ENCODE data around the gene MPDZ.

- TF ChIP-seq CTCF (IDR thresholded peaks at IDR 0.05) (no peak), POLR2A (IDR thresholded peaks at IDR 0.05) (no peak)
Measured at GRCh38 chr9:13111778-13112177, 167.7 kb downstream of the MPDZ start.

Data from thyroid gland (tissue), 4 donors.